ENCODE data around the gene ZSCAN29.

Gene ZSCAN29

DNA sequence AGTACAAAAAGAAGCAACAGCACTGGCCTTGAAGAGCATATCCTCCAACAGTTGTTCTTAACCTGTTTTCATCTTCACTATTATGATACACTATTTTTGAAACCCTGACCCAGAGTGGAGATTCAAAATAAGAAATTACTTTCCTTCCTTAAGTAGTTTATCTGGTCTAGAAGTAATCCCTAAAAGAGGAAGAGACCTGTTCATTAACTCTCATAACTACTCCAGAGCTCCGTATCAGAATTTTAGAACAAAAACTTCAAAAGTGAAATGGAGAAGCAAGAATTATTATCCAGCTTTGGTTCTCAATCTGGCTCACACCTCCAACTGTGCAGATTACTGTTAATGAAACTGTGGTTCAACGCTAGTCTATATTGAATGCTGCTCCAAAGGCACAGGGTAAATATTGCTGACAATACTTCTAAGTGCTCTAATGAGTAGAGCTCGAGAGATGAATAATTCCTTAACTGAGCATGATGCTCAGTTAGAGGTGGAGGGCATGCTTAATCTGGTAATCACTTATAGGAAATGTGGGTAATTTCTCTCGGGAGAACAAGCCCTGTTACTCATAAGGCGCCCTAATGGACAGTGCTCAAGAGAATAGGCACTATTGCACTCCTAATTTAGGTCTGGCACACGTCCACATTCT, 45.7 kb downstream of the ZSCAN29 start:
- TF ChIP-seq, protein P1, sequence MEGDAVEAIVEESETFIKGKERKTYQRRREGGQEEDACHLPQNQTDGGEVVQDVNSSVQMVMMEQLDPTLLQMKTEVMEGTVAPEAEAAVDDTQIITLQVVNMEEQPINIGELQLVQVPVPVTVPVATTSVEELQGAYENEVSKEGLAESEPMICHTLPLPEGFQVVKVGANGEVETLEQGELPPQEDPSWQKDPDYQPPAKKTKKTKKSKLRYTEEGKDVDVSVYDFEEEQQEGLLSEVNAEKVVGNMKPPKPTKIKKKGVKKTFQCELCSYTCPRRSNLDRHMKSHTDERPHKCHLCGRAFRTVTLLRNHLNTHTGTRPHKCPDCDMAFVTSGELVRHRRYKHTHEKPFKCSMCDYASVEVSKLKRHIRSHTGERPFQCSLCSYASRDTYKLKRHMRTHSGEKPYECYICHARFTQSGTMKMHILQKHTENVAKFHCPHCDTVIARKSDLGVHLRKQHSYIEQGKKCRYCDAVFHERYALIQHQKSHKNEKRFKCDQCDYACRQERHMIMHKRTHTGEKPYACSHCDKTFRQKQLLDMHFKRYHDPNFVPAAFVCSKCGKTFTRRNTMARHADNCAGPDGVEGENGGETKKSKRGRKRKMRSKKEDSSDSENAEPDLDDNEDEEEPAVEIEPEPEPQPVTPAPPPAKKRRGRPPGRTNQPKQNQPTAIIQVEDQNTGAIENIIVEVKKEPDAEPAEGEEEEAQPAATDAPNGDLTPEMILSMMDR (IDR thresholded peaks at IDR 0.05; ENCODE audit: borderline replicate concordance, insufficient read depth, low read depth, low read length) = no peak
- H3K4me3 ChIP-seq (ENCODE audit: low read depth, low read length) = no peak overlapping the region

DNA sequence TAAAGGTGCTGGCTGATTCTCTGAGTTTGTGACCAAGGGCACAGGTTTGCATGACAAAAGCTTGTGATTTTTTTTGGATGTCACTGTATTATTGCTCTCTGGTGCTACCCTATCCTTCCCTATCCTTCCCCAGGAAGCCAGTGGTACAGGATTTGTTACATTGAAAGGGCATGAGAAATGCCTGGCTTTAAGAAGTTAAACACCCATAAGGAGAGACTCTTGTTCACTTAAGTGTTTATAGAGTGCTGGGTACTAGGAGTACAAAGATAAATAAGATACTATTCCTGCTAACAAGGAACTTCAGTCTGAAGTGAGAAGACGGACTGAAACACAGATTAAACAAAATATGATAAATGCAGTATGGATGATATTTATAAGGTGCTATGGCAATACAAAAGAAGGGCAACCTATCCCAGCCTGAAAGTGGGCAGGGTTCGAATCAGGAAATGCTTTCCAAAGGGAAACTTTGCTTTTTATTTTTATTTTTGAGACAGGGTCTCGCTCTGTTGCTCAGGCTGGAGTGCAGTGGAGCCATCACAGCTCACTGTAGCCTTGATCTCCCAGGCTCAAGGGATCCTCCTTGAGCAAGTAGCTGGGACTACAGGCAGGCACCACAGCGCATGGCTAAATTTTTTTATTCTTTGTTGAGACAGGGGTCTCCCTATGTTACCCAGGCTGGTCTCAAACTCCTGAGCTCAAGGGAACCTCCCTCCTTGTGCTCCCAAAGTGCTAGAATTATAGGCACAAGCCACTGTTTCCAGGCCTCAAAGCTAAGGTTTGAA, 51.7 kb downstream of the ZSCAN29 start:
- TF ChIP-seq, protein P1 (IDR thresholded peaks at IDR 0.05; ENCODE audit: borderline replicate concordance, insufficient read depth, low read depth, low read length) = no peak

DNA sequence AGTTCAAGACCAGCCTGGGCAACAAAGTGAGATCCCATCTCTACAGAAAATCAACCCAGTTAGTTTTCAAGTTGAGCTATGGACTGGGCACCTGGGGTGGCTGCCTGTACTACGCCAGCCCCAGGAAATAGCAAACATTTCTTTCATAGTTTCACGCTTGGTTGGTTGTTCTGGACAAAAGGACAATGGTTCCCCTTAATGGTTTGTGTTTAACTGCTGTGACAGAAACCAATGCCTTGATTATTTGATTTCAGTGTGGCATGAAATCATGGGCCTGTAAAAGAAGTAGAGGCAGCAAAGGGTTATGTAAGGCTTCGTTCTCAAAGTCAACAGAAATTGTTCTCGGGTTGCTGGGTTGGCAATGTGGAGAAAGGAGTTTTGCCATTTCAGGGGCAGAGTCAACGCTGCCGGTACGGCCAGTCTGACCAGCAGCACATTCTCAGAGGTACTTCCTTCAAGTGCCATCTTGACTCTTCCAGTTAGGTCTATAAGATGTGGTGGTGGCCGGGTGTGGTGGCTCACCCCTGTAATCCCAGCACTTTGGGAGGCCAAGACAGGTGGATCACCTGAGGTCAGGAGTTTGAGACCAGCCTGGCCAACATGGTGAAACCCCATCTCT, 53.2 kb downstream of the ZSCAN29 start:
- H3K4me3 ChIP-seq (ENCODE audit: low read depth, low read length) = no peak overlapping the region
- TF ChIP-seq, protein P1 (IDR thresholded peaks at IDR 0.05; ENCODE audit: borderline replicate concordance, insufficient read depth, low read depth, low read length) = no peak

More for the DNA sequence above, 51.7 kb downstream of the ZSCAN29 start:
- no peak overlapping the region for H3K4me3 ChIP-seq (ENCODE audit: low read depth, low read length)

GRCh38 chr15:43316971-43317346, 53.9 kb downstream of the ZSCAN29 start:
- TF ChIP-seq, protein P1 (IDR thresholded peaks at IDR 0.05; ENCODE audit: borderline replicate concordance, insufficient read depth, low read depth, low read length) = no peak
- H3K4me3 ChIP-seq (ENCODE audit: low read depth, low read length) = no peak overlapping the region

DNA sequence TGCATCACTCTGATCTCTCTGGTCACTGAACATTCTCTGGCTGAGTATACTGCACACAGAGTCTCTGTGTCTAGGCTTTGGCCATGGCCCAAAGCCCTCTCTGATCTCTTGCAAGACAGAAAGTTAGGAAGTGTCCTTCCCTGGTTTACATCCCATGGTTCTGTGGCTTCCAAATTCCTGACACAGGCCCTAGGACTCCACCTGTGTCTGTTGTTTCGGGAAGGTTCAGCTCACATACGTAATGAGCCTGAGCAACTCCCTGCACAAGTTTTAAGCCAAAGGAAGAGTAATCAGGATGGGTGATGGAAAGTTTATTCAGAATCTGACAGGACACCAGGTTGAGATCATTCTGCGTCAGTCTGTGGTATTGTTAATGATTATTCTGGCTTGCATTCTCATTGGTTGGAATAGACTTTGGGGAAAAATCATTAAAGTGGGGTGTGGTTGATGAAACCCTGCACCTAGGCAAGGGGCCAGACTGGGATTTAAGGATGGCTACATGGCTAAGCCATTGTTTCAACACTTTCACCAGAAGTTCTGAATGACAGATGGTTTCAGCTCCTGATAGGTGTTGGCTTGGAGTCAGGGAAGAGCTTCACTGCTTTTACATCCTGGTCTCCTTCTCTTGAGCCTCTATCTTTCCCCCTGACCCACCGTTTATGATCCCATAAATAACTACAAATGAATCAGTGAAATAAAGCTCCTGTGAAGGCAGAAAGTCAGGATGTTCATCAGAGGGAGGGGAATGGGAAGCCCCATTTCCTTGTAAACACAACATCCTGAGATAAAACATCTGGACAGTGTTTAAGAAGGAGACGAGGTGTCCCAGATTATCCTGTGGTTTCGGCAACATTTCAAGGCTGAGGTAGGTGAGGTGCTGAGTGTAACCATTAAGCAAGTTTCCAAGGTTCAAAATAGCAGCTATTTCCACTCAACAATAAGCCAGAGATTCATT, 54.5 kb downstream of the ZSCAN29 start:
- TF ChIP-seq, protein P1 (IDR thresholded peaks at IDR 0.05; ENCODE audit: borderline replicate concordance, insufficient read depth, low read depth, low read length) = no peak
- H3K4me3 ChIP-seq (ENCODE audit: low read depth, low read length) = no peak overlapping the region

DNA sequence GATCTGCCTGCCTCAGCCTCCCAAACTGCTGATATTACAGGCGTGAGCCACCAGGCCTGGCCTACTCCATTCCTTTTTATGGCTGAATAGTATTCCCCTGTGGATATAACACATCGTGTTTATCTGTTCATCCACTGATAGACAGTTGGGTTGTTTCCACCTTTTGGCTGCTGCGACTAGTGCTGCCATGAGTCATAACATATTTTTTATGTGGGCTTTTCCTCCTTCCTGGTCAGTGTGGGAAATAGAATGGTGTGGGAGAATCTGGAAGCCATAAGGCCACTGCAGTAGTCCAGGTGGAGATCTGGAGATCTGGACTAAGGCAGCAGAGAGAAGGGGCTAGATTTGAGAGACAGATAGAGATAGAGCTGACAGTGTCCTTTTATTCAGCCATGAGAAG, 56.7 kb downstream of the ZSCAN29 start:
- TF ChIP-seq, protein P1 (IDR thresholded peaks at IDR 0.05; ENCODE audit: borderline replicate concordance, insufficient read depth, low read depth, low read length) = no peak
- H3K4me3 ChIP-seq (ENCODE audit: low read depth, low read length) = no peak overlapping the region
